DND-41 (cell line): ENCODE data around the gene ATF6.

ENCODE experiments used
- ATAC-seq: fragments of 200-7000 bp; cut with Tn5 transposase; 3 replicates; pipeline ENCODE4 v1.9.1; 2021; ENCODE audit warnings: low read depth; ENCODE audit not compliant: insufficient read depth
- DNase-seq: peaks from one replicate; pipeline ENCODE4 v3.0.0-alpha.2; 2020
- H2AFZ ChIP-seq: 2 replicates; pipeline ENCODE4 v1.6.0; 2012; ENCODE audit warnings: low read depth, low read length
- H3K27ac ChIP-seq: 2 replicates; pipeline ENCODE4 v1.5.1; 2012; ENCODE audit warnings: low read length, inconsistent platforms
- H3K27me3 ChIP-seq: fragments of 200-600 bp; sonication (generic); 2 replicates; pipeline ENCODE4 v1.6.0; 2012; ENCODE audit warnings: low read length, mild to moderate bottlenecking, inconsistent platforms; ENCODE audit not compliant: insufficient read depth, poor library complexity
- H3K36me3 ChIP-seq: 2 replicates; pipeline ENCODE4 v1.5.1; 2012; ENCODE audit warnings: low read length, inconsistent platforms; ENCODE audit not compliant: insufficient read depth
- H3K4me1 ChIP-seq: 2 replicates; pipeline ENCODE4 v1.5.1; 2012; ENCODE audit warnings: mild to moderate bottlenecking, low read length; ENCODE audit not compliant: insufficient read depth
- H3K4me2 ChIP-seq: 2 replicates; pipeline ENCODE4 v1.6.0; 2012; ENCODE audit warnings: mild to moderate bottlenecking, moderate library complexity, low read length, inconsistent platforms; ENCODE audit not compliant: insufficient read depth
- H3K4me3 ChIP-seq, 2 experiments: fragments of 200-600 bp in 1 of 2; shearing (Covaris generic) in 1 of 2; 2 replicates each; pipeline ENCODE4 v1.5.1; 2012 to 2016; ENCODE audit warnings: inconsistent platforms in 2 of 2, low read length in 2 of 2, mild to moderate bottlenecking in 2 of 2, low read depth in 1 of 2, moderate library complexity in 1 of 2
- H3K79me2 ChIP-seq: 2 replicates; pipeline ENCODE4 v1.6.0; 2012; ENCODE audit warnings: low read length, inconsistent platforms; ENCODE audit not compliant: insufficient read depth
- H3K9ac ChIP-seq: 2 replicates; pipeline ENCODE4 v1.6.0; 2012; ENCODE audit warnings: low read depth, mild to moderate bottlenecking, inconsistent platforms, low read length, moderate library complexity
- H3K9me3 ChIP-seq: 2 replicates; pipeline ENCODE4 v1.5.1; 2012; ENCODE audit warnings: low read length, moderate library complexity, mild to moderate bottlenecking, inconsistent platforms; ENCODE audit not compliant: insufficient read depth, severe bottlenecking
- H4K20me1 ChIP-seq: 2 replicates; pipeline ENCODE4 v1.6.0; 2012; ENCODE audit warnings: low read length; ENCODE audit not compliant: insufficient read depth
- EZH2 ChIP-seq: IDR thresholded peaks from 3 replicates; pipeline ENCODE4 v1.6.1; 2012; ENCODE audit warnings: borderline replicate concordance, low read depth, mild to moderate bottlenecking, moderate library complexity, low read length, inconsistent platforms; ENCODE audit not compliant: severe bottlenecking
- TF ChIP-seq, protein P1 (sequence below): IDR thresholded peaks from 2 replicates; pipeline ENCODE4 v1.5.1; 2012; ENCODE audit warnings: borderline replicate concordance, low read length, moderate library complexity, mild to moderate bottlenecking; ENCODE audit not compliant: poor library complexity, severe bottlenecking; ENCODE audit errors: extremely low read depth

The ATF6 gene

GRCh38 chr1:161834967-161835550, 68.9 kb downstream of the ATF6 start:
- Histone ChIP-seq H3K9ac (no peak overlapping the region), H3K4me3 (no peak overlapping the region), H3K36me3 (peaks cover 10% of the 10 kb centered on the region; the same call in 1 of the 2 replicates), H3K79me2 (no peaks in the 10 kb centered on the region), H3K4me2 (no peak overlapping the region), H2AFZ (no peak overlapping the region), H3K27ac (no peak overlapping the region), H4K20me1 (no peaks in the 10 kb centered on the region), H3K4me1 (no peaks in the 10 kb centered on the region), H3K9me3 (no peaks in the 10 kb centered on the region), H3K27me3 (no peaks in the 10 kb centered on the region)
- DNase-seq (no peak), ATAC-seq (no peak)
- no peak for TF ChIP-seq EZH2
- TF ChIP-seq, protein P1, sequence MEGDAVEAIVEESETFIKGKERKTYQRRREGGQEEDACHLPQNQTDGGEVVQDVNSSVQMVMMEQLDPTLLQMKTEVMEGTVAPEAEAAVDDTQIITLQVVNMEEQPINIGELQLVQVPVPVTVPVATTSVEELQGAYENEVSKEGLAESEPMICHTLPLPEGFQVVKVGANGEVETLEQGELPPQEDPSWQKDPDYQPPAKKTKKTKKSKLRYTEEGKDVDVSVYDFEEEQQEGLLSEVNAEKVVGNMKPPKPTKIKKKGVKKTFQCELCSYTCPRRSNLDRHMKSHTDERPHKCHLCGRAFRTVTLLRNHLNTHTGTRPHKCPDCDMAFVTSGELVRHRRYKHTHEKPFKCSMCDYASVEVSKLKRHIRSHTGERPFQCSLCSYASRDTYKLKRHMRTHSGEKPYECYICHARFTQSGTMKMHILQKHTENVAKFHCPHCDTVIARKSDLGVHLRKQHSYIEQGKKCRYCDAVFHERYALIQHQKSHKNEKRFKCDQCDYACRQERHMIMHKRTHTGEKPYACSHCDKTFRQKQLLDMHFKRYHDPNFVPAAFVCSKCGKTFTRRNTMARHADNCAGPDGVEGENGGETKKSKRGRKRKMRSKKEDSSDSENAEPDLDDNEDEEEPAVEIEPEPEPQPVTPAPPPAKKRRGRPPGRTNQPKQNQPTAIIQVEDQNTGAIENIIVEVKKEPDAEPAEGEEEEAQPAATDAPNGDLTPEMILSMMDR: no peak

DNA sequence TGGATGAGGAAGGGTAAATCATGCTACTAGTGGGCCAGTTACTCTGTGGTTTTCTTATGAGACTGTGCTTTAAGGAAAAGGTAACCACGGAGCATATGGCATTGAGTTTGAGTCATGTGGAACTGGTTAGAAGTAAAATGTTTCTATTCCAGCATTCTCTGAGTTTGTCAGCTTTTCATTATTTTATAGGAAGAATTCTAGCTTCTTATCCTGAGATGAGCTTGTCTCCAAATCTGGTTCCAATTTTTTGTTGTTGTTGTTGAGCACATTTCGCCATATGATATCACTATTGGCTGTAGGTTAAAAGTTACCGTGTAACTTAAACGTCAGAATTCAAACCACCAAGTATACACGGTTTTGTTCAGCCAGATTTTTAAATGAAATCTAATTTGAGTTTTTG, 69.9 kb downstream of the ATF6 start:
- no peaks in the 10 kb centered on the region for H3K27me3 ChIP-seq
- TF ChIP-seq, protein P1: no peak
- TF ChIP-seq EZH2: no peak
- H3K4me2 ChIP-seq: no peak overlapping the region
- no peak overlapping the region for H3K27ac ChIP-seq
- H3K36me3 ChIP-seq: peaks cover 10% of the 10 kb centered on the region; the same call in 1 of the 2 replicates
- H3K4me1 ChIP-seq: no peaks in the 10 kb centered on the region
- H3K9ac ChIP-seq: no peak overlapping the region
- no peaks in the 10 kb centered on the region for H3K9me3 ChIP-seq
- no peaks in the 10 kb centered on the region for H3K79me2 ChIP-seq
- no peak for DNase-seq
- H2AFZ ChIP-seq: no peak overlapping the region
- no peak overlapping the region for H3K4me3 ChIP-seq
- peak; percentile 68; the same call in 2 of the 3 replicates for ATAC-seq
- H4K20me1 ChIP-seq: no peaks in the 10 kb centered on the region

- H3K9me3 ChIP-seq: no peaks in the 10 kb centered on the region
- no peak overlapping the region for H3K27ac ChIP-seq
- TF ChIP-seq EZH2: no peak
- TF ChIP-seq, protein P1: no peak
- H3K27me3 ChIP-seq: no peaks in the 10 kb centered on the region
- H2AFZ ChIP-seq: no peak overlapping the region
- no peaks in the 10 kb centered on the region for H3K79me2 ChIP-seq
- no peak overlapping the region for H3K4me3 ChIP-seq
- no peak for DNase-seq
- no peak overlapping the region for H3K4me2 ChIP-seq
- H3K4me1 ChIP-seq: no peaks in the 10 kb centered on the region
- ATAC-seq: no peak
- H3K9ac ChIP-seq: no peak overlapping the region
- H4K20me1 ChIP-seq: 0 out of 2 replicates have a peak, but pooled peaks cover 3% of the 10 kb centered on the region
- peaks cover 17% of the 10 kb centered on the region; the same call in 1 of the 2 replicates for H3K36me3 ChIP-seq
Observed at GRCh38 chr1:161838362-161838761, 72.2 kb downstream of the ATF6 start.
